Endothelial cell (in vitro differentiated cells): ENCODE results near the gene C17orf50. TPM values are rescaled to one million over a fixed set of nuclear protein-coding genes. Genes with fewer than 3 reads are reported as not detected.

Experiments
- DNase-seq: peaks from one replicate; pipeline ENCODE4 v3.0.0; 2021; ENCODE audit warnings: low spot score
- H3K27ac Mint-ChIP-seq: one replicate; pipeline ENCODE4 v1.8.0; 2021; ENCODE audit warnings: mixed read lengths, inconsistent platforms; ENCODE audit not compliant: unreplicated experiment
- H3K27me3 Mint-ChIP-seq: one replicate; pipeline ENCODE4 v1.8.0; 2021; ENCODE audit warnings: mild to moderate bottlenecking, moderate library complexity, mixed read lengths, inconsistent platforms; ENCODE audit not compliant: unreplicated experiment
- H3K36me3 Mint-ChIP-seq: one replicate; pipeline ENCODE4 v1.8.0; 2021; ENCODE audit warnings: mild to moderate bottlenecking, low read depth, mixed read lengths, inconsistent platforms; ENCODE audit not compliant: unreplicated experiment
- H3K4me1 Mint-ChIP-seq: one replicate; pipeline ENCODE4 v1.8.0; 2021; ENCODE audit warnings: mild to moderate bottlenecking, mixed read lengths, inconsistent platforms; ENCODE audit not compliant: unreplicated experiment
- H3K4me3 Mint-ChIP-seq: one replicate; pipeline ENCODE4 v1.8.0; 2021; ENCODE audit warnings: mild to moderate bottlenecking, mixed read lengths, inconsistent platforms; ENCODE audit not compliant: unreplicated experiment
- H3K9me3 Mint-ChIP-seq: one replicate; pipeline ENCODE4 v1.8.0; 2021; ENCODE audit warnings: mixed read lengths, inconsistent platforms; ENCODE audit not compliant: unreplicated experiment
- CTCF ChIP-seq: fragments of 200-600 bp; sonication (generic); IDR thresholded peaks from one replicate; pipeline ENCODE4 v1.5.0; 2021; ENCODE audit warnings: antibody characterized with exemption; ENCODE audit not compliant: unreplicated experiment
- total RNA-seq: library from RNA; stranded (reverse); fragmentation: NEBNext Ultra II Directional; extraction: Animal tissue kit (Norgen Biotek cat#: 25700); gene quantifications from one replicate; pipeline ENCODE4 v1.2.1, GENCODE V29; 2021; ENCODE audit not compliant: unreplicated experiment

Gene C17orf50
- total RNA-seq, 1 donor from 2014 or later, result 0.90 TPM

DNA sequence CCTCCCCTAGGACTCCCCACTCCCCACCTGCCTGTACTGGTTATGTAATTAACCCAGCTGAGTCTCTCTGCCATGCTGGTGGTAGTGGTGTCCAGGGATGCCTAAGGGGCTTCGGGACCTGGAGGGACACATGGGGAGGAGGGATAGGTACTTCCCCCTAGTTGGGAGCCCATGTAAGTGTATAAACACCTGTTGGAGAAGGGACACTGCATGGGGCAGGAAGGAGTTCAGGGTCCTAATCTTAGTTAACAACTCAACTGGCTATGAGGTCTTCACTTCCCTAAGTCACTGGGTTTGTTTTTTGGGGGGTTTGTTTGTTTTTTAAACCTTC, 27.9 kb upstream of the C17orf50 start:
- H3K27ac Mint-ChIP-seq, result no peak overlapping the region
- H3K27me3 Mint-ChIP-seq, result peaks cover 12% of the 10 kb centered on the region
- no peak for DNase-seq
- no peak for TF ChIP-seq CTCF
- no peaks in the 10 kb centered on the region for H3K9me3 Mint-ChIP-seq
- H3K4me1 Mint-ChIP-seq, result peaks cover 9% of the 10 kb centered on the region
- H3K4me3 Mint-ChIP-seq, result peak overlapping the region; percentile 31
- peaks cover 6% of the 10 kb centered on the region for H3K36me3 Mint-ChIP-seq

- no peak for DNase-seq
- H3K36me3 Mint-ChIP-seq, result peaks cover 4% of the 10 kb centered on the region
- H3K9me3 Mint-ChIP-seq, result no peaks in the 10 kb centered on the region
- TF ChIP-seq CTCF, result no peak
- H3K27ac Mint-ChIP-seq, result no peak overlapping the region
- H3K27me3 Mint-ChIP-seq, result peaks cover 12% of the 10 kb centered on the region
- no peak overlapping the region for H3K4me3 Mint-ChIP-seq
- H3K4me1 Mint-ChIP-seq, result peaks cover 9% of the 10 kb centered on the region
Measured at GRCh38 chr17:35733366-35733765, 27.3 kb upstream of the C17orf50 start.

DNA sequence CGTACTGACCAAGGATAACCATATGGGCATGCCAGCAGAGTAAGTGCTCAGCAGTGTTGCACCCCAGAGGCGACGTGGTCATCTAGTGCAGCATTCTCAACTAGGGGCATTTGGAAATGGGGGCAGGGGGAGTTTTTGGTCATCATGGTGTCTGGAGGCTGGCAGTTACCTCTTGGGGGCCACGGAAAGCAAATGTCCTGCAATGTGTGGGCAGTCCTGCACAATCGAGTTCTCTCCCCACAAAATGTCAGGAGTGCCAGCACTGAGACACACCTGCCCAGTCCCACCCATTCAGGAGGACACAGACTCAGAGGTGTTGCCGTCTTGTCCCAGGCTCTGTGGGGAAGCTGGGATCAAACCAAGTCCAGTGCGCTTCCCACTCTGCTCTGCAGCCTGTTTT, 26.3 kb upstream of the C17orf50 start:
- Mint-ChIP-seq H3K4me1 (peaks cover 9% of the 10 kb centered on the region), H3K36me3 (peaks cover 4% of the 10 kb centered on the region), H3K27me3 (peaks cover 12% of the 10 kb centered on the region), H3K4me3 (no peak overlapping the region), H3K27ac (no peak overlapping the region), H3K9me3 (no peaks in the 10 kb centered on the region)
- no peak for TF ChIP-seq CTCF
- no peak for DNase-seq

DNA sequence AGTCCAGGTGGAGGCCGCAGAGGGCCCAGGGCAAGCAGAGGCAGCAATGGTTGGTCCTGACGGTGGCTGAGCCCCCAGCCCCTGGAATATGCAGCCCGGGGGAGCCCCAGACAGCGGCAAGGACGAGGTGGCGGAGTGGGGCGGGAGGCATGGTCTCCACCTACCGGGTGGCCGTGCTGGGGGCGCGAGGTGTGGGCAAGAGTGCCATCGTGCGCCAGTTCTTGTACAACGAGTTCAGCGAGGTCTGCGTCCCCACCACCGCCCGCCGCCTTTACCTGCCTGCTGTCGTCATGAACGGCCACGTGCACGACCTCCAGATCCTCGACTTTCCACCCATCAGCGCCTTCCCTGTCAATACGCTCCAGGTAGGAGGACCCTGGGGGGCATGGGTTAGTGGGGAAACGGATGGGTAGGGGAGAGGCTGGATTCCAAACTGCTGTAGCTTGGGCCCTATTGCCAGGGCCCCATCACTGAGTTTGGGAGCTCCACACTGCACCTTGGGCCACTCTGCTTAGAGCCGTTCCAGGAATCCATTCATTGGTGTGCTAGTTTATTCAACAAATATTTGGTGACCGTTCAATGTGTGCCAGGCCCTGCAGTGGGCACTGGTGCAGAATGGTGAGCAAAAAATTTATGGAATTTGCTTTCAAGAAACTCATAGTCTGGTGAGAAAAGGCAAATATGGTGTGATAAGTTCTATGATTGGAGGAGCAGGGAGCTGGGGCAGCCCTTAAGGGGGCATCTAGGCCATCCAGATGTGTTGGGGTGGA, 25.5 kb upstream of the C17orf50 start:
- no peak overlapping the region for H3K27ac Mint-ChIP-seq
- H3K36me3 Mint-ChIP-seq, result peaks cover 4% of the 10 kb centered on the region
- no peak for DNase-seq
- H3K9me3 Mint-ChIP-seq, result no peaks in the 10 kb centered on the region
- H3K4me3 Mint-ChIP-seq, result no peak overlapping the region
- TF ChIP-seq CTCF, result no peak
- H3K27me3 Mint-ChIP-seq, result peaks cover 16% of the 10 kb centered on the region
- H3K4me1 Mint-ChIP-seq, result peaks cover 9% of the 10 kb centered on the region

GRCh38 chr17:35736236-35736635, 24.5 kb upstream of the C17orf50 start:
- no peaks in the 10 kb centered on the region for H3K9me3 Mint-ChIP-seq
- no peak overlapping the region for H3K27ac Mint-ChIP-seq
- no peak for DNase-seq
- peaks cover 4% of the 10 kb centered on the region for H3K36me3 Mint-ChIP-seq
- H3K27me3 Mint-ChIP-seq, result peaks cover 11% of the 10 kb centered on the region
- H3K4me3 Mint-ChIP-seq, result no peak overlapping the region
- no peak for TF ChIP-seq CTCF
- H3K4me1 Mint-ChIP-seq, result peaks cover under 1% of the 10 kb centered on the region
